KMS-11 (cell line): Measurements from ENCODE around the gene FYN.

ENCODE experiments used
- H2AFZ ChIP-seq: fragments of 200-600 bp; sonication (generic); 2 replicates; pipeline ENCODE4 v1.6.1; 2016; ENCODE audit warnings: antibody characterized with exemption, mixed run types, low read depth
- H3K27ac ChIP-seq: fragments of 200-600 bp; sonication (generic); 2 replicates; pipeline ENCODE4 v1.6.1; 2016; ENCODE audit warnings: mild to moderate bottlenecking, mixed run types
- H3K27me3 ChIP-seq: fragments of 200-600 bp; sonication (generic); 2 replicates; pipeline ENCODE4 v1.6.1; 2017; ENCODE audit warnings: mild to moderate bottlenecking, low read depth, mixed run types, moderate library complexity; ENCODE audit not compliant: insufficient read depth
- H3K36me3 ChIP-seq: fragments of 200-600 bp; sonication (generic); 2 replicates; pipeline ENCODE4 v1.6.1; 2017; ENCODE audit warnings: mild to moderate bottlenecking, mixed run types; ENCODE audit not compliant: insufficient read depth
- H3K4me1 ChIP-seq: fragments of 200-600 bp; sonication (generic); 2 replicates; pipeline ENCODE4 v1.6.1; 2016; ENCODE audit warnings: mild to moderate bottlenecking, low read depth, mixed run types; ENCODE audit not compliant: poor library complexity, severe bottlenecking
- H3K4me2 ChIP-seq: fragments of 200-600 bp; sonication (generic); 2 replicates; pipeline ENCODE4 v1.7.0; 2016; ENCODE audit warnings: mild to moderate bottlenecking, mixed run types
- H3K4me3 ChIP-seq: fragments of 200-600 bp; sonication (generic); IDR thresholded peaks from 2 replicates; pipeline ENCODE4 v1.6.1; 2017; ENCODE audit warnings: low read depth, low read length, mixed read lengths; ENCODE audit not compliant: insufficient read depth
- H3K79me2 ChIP-seq: fragments of 200-600 bp; sonication (generic); 2 replicates; pipeline ENCODE4 v1.6.1; 2016; ENCODE audit warnings: low read depth, mixed run types; ENCODE audit not compliant: insufficient read depth
- H3K9ac ChIP-seq: fragments of 200-600 bp; sonication (generic); 2 replicates; pipeline ENCODE4 v1.6.1; 2016; ENCODE audit warnings: mild to moderate bottlenecking, mixed run types
- H4K20me1 ChIP-seq: fragments of 200-600 bp; sonication (generic); 2 replicates; pipeline ENCODE4 v1.6.1; 2016; ENCODE audit warnings: mild to moderate bottlenecking, mixed run types; ENCODE audit not compliant: insufficient read depth
- TF ChIP-seq, protein P1 (sequence below): fragments of 200-600 bp; sonication (generic); conservative IDR thresholded peaks from 2 replicates; pipeline ENCODE4 v1.6.1; 2017; ENCODE audit warnings: low read depth, mild to moderate bottlenecking, antibody characterized with exemption, low read length, moderate library complexity, mixed read lengths

FYN gene

DNA sequence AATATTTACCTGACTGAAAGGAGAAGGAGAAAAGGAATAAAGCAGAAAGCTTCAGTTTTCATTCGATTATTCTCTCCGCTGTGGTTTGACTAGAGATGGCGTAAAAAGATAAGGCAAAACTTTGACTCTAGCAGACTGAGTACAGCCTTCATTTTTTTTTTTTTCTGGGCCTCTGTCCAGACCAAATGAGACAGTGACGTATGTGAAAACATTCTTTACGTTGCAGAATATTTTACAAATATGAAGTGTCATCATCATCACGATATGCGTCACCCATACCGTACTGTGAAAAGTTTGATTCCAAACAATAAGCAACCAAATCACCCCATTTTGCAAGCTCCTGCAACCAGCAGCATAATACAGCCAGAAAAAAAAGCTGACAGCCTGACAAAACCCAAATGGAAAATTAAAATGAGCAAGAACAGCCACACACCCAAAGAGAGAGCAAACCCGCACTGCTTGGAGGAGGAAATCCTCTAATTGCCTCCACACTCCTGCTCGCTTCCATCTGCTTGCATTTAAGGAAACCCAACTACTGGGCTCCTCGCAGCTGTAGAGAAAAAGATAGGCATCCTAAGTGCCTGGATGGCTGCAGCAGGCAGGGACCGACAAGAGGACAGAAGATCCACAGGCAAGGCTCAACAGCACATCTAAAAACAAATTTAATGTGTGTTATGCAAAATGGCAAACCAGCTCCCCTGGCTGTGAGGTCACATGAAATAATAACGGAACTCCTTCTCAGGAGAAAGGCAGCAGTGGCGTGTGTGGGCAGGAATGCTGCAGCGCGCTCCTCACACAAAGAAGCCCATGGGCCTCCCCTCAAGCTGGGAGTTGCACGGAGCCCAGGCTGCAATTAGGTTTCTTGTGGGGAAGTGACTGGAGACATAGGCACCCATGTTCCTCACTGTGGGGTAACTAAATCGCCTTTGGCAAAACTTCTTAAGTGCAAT is 113.1 kb downstream of the FYN start:
- Histone ChIP-seq H2AFZ (no peak overlapping the region), H3K27ac (no peak overlapping the region), H3K4me3 (no peak overlapping the region), H3K27me3 (no peaks in the 10 kb centered on the region), H3K9ac (no peak overlapping the region), H4K20me1 (no peaks in the 10 kb centered on the region), H3K4me1 (peaks cover 15% of the 10 kb centered on the region), H3K36me3 (no peaks in the 10 kb centered on the region), H3K4me2 (no peak overlapping the region), H3K79me2 (no peaks in the 10 kb centered on the region)
- TF ChIP-seq, protein P1, sequence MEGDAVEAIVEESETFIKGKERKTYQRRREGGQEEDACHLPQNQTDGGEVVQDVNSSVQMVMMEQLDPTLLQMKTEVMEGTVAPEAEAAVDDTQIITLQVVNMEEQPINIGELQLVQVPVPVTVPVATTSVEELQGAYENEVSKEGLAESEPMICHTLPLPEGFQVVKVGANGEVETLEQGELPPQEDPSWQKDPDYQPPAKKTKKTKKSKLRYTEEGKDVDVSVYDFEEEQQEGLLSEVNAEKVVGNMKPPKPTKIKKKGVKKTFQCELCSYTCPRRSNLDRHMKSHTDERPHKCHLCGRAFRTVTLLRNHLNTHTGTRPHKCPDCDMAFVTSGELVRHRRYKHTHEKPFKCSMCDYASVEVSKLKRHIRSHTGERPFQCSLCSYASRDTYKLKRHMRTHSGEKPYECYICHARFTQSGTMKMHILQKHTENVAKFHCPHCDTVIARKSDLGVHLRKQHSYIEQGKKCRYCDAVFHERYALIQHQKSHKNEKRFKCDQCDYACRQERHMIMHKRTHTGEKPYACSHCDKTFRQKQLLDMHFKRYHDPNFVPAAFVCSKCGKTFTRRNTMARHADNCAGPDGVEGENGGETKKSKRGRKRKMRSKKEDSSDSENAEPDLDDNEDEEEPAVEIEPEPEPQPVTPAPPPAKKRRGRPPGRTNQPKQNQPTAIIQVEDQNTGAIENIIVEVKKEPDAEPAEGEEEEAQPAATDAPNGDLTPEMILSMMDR: no peak

DNA sequence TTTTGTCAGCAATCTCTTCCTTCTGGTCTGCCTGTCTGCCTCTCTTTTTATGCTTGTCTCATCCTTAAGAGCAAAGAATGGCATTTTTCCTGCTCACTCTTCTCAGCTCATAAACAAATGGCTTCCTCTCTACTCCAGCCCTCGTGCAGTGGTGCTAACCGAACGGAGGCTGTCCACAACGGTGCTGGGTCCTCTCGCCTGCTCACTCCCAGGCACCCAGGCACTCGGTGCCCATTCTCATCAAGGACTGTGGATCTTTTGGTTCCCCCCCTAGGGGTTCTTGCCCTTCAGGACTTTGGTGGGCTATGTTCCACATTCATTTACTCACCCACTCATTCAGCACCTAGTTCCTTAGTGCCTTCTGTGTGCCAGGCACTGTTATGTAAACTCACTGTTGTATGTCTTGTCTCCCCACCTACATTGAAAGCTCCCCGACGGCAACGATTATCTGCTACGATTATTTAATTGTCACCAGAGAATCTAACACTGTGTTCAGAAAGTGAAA is 113.9 kb downstream of the FYN start:
- no peak overlapping the region for H3K9ac ChIP-seq
- no peaks in the 10 kb centered on the region for H3K27me3 ChIP-seq
- peaks cover 9% of the 10 kb centered on the region for H3K4me1 ChIP-seq
- no peaks in the 10 kb centered on the region for H4K20me1 ChIP-seq
- no peak overlapping the region for H3K4me2 ChIP-seq
- TF ChIP-seq, protein P1: no peak
- H2AFZ ChIP-seq: no peak overlapping the region
- no peak overlapping the region for H3K27ac ChIP-seq
- H3K36me3 ChIP-seq: no peaks in the 10 kb centered on the region
- no peaks in the 10 kb centered on the region for H3K79me2 ChIP-seq
- H3K4me3 ChIP-seq: no peak overlapping the region

DNA sequence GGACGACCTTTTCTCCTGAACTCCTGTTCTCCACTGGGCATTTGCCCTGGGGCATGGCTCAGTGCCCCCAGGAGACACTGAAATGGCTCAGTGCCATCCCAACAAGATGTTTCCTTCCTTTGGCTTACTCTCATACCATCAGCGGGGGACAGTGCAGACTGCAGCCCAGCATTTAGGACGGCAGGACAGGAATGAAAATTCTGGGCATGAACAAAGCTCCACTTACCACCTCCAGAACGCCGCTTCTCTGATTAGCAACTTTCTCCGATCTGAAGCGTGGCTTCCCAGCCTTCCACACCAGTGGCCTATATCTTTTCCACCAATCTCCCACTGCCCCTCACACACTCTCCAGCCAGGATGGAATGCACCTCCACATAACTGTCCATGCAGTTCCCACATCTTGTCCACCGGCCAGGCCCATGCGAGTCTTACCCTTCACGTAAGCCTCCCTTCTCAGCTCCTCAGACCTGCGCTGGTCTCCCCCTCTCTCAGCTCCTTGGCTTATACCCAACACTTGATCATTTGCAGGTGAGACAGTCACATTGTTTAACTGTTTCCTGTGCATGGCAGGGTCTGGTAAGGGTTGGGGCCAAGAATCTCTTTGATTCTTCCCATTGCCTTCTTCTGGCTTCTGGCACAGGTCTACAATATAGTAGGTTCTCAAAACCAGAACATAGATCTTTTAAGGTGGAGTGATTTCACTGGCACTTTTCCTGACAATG is 114.5 kb downstream of the FYN start:
- no peak overlapping the region for H3K9ac ChIP-seq
- H3K79me2 ChIP-seq: no peaks in the 10 kb centered on the region
- H4K20me1 ChIP-seq: no peaks in the 10 kb centered on the region
- peaks cover 3% of the 10 kb centered on the region for H3K4me1 ChIP-seq
- H2AFZ ChIP-seq: no peak overlapping the region
- H3K36me3 ChIP-seq: no peaks in the 10 kb centered on the region
- TF ChIP-seq, protein P1: no peak
- H3K4me2 ChIP-seq: no peak overlapping the region
- no peaks in the 10 kb centered on the region for H3K27me3 ChIP-seq
- no peak overlapping the region for H3K27ac ChIP-seq
- no peak overlapping the region for H3K4me3 ChIP-seq

DNA sequence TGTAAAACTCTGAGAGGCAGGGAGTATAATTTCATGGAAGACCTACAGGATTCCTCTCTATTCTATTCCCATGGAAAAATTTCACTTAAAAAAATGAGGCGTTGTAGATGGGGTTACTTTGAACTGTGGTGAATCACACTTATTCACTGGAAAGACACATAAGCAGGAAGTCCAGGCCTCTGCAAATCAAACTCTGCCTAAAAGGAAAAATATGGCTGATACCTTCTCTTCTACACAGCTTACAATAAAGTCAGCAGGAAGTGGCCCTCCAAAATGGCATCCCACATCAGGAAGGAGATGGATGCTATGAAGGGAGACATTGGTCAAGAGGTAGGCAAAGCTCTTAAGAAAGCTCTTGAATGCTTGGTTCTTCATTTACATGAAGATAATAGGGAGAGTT is 115.9 kb downstream of the FYN start:
- TF ChIP-seq, protein P1: no peak
- Histone ChIP-seq H3K79me2 (no peaks in the 10 kb centered on the region), H3K4me1 (no peaks in the 10 kb centered on the region)

More for the DNA sequence above, 115.9 kb downstream of the FYN start:
- Histone ChIP-seq H4K20me1 (no peaks in the 10 kb centered on the region), H3K4me3 (no peak overlapping the region), H3K27ac (no peak overlapping the region), H3K36me3 (no peaks in the 10 kb centered on the region), H2AFZ (no peak overlapping the region), H3K4me2 (no peak overlapping the region), H3K9ac (no peak overlapping the region), H3K27me3 (no peaks in the 10 kb centered on the region)
